ENCODE results near the gene NECAP2. TPM values are rescaled to one million over a fixed set of nuclear protein-coding genes. Genes with fewer than 3 reads are reported as not detected.
A peak's percentile ranks its signal among the peaks of the same experiment; 100 is the strongest.
"Not testable (repeated sequence)": the region's sequence is repeated elsewhere in the genome, so short reads cannot be mapped to it uniquely, and the experiment has no call there.

NECAP2 gene
- total RNA-seq, 1 donor from 2014 or later, result 44.7 TPM

DNA sequence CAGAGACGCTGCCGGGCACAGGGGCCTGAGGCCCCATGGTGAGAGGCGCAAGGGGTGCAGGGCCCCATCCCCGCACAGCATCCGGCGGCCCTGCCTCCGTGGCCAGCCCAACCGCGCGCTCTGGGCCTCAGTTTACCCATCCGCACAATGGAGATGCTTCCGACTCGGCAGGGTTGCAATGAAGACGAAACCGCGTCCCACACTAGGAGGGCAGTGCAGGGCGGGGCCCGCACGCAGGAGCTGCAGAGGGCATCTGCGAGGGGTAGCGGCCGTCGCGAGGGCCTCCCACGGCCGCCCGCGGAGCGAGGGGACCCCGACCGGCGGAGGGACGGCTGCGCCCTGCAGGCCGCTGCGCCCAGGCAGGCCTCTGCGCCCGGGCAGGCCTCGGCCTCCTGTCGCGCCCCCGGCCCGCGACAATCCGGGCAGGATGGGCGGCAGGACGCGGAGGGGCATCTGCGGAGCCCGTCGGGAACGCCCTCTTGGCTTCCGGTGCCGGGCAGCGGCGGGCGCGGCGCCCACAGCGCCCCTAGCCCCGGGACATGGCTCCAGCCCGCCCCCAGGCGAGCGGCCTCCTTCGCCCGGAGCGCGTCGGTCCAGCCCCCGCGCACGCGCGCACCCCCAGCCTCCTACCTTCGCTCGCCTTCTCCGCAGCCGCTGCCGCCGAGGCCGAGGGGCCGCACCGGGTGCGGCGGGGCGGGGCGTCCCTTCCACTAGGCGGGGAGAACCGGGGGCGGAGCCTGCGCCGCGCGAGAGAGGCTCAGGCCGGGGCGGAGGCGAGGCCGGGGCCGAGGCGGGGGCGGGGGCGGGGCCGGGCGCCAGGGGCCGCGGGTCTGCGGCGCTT lies 58.3 kb downstream of the NECAP2 start:
- H3K9me3 Mint-ChIP-seq, result no peaks in the 10 kb centered on the region
- no peak overlapping the region for H3K27ac Mint-ChIP-seq (ENCODE audit: unreplicated experiment)
- H3K4me1 Mint-ChIP-seq, result peaks cover 15% of the 10 kb centered on the region
- DNase-seq (ENCODE audit: low read depth, low spot score), result peak; percentile 91
- H3K36me3 Mint-ChIP-seq (ENCODE audit: low read depth), result no peaks in the 10 kb centered on the region
- TF ChIP-seq, protein P1, sequence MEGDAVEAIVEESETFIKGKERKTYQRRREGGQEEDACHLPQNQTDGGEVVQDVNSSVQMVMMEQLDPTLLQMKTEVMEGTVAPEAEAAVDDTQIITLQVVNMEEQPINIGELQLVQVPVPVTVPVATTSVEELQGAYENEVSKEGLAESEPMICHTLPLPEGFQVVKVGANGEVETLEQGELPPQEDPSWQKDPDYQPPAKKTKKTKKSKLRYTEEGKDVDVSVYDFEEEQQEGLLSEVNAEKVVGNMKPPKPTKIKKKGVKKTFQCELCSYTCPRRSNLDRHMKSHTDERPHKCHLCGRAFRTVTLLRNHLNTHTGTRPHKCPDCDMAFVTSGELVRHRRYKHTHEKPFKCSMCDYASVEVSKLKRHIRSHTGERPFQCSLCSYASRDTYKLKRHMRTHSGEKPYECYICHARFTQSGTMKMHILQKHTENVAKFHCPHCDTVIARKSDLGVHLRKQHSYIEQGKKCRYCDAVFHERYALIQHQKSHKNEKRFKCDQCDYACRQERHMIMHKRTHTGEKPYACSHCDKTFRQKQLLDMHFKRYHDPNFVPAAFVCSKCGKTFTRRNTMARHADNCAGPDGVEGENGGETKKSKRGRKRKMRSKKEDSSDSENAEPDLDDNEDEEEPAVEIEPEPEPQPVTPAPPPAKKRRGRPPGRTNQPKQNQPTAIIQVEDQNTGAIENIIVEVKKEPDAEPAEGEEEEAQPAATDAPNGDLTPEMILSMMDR (conservative IDR thresholded peaks at IDR 0.05), result no peak
- H3K27me3 Mint-ChIP-seq (ENCODE audit: low read depth), result no peaks in the 10 kb centered on the region
- peak overlapping the region; percentile 89 for H3K4me3 Mint-ChIP-seq

DNA sequence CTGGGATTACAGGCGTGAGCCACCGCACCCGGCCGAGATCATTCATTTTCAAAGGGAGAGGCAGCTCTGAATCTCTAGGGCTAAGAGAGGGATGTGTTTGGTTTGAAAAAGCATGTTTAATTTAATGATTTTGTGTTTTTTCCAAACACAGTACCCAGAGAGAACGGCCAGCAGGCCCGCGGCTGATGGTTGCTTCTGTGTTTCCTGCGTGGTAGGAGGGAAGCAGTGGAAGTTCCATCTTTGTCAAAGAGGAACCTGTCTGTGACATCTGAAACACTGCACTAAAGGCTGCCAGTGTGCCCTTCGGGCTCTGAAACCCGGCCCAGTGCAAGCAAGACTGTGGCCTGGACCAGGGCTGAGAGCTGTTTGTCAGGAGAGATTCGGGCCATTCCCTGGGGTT lies 59.9 kb downstream of the NECAP2 start:
- H3K9me3 Mint-ChIP-seq; H3K27me3 Mint-ChIP-seq (ENCODE audit: low read depth); DNase-seq (ENCODE audit: low read depth, low spot score); H3K36me3 Mint-ChIP-seq (ENCODE audit: low read depth); H3K27ac Mint-ChIP-seq (ENCODE audit: unreplicated experiment): not testable (repeated sequence)
- Mint-ChIP-seq H3K4me3 (peak overlapping the region; percentile 87), H3K4me1 (peaks cover 14% of the 10 kb centered on the region)

DNA sequence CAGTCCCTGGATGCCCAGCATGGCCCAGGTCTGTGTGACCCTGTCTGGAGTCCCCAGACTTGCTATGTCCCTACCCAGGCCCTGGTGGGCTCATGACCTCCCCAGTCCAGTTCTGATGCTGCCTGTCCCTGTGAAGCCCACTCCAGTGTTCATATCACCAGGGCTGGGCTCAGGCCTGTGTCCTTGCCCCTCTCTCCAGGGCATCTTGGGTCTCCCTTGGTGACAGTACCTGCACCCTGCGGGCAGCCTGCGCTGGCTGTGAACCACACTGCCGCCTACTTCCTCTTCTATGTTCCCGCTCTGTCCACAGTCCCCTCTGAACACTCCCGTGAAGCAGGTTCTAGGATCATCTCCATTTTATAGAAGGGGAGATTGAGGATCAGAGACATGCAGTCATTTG lies 60.5 kb downstream of the NECAP2 start:
- H3K27me3 Mint-ChIP-seq (ENCODE audit: low read depth); H3K36me3 Mint-ChIP-seq (ENCODE audit: low read depth); H3K27ac Mint-ChIP-seq (ENCODE audit: unreplicated experiment); DNase-seq (ENCODE audit: low read depth, low spot score); H3K9me3 Mint-ChIP-seq: not testable (repeated sequence)
- peak overlapping the region; percentile 58 for H3K4me3 Mint-ChIP-seq
- H3K4me1 Mint-ChIP-seq, result peaks cover 14% of the 10 kb centered on the region

DNA sequence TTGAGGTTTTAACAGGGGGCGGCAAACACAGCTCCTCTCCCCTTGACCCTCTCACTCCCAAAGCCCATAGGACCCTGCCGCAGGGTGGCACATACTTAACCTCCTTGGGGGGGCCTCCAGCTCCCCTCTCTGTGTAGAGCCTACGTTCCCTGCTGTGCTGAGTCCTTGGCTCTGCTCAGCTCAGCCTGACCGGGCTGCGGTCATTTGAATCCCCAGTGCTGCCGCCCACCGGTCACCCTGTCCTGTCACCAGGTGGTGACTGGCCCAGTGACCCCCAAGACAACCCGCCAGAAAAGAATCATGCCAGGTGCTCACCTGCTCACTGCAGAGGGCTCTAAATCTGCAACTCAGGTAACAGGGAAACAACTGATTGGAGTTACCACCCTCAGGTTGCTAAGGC lies 60.9 kb downstream of the NECAP2 start:
- H3K27ac Mint-ChIP-seq (ENCODE audit: unreplicated experiment); H3K27me3 Mint-ChIP-seq (ENCODE audit: low read depth); H3K36me3 Mint-ChIP-seq (ENCODE audit: low read depth); H3K9me3 Mint-ChIP-seq; DNase-seq (ENCODE audit: low read depth, low spot score): not testable (repeated sequence)
- Mint-ChIP-seq H3K4me1 (peaks cover 14% of the 10 kb centered on the region), H3K4me3 (peak overlapping the region; percentile 58)

DNA sequence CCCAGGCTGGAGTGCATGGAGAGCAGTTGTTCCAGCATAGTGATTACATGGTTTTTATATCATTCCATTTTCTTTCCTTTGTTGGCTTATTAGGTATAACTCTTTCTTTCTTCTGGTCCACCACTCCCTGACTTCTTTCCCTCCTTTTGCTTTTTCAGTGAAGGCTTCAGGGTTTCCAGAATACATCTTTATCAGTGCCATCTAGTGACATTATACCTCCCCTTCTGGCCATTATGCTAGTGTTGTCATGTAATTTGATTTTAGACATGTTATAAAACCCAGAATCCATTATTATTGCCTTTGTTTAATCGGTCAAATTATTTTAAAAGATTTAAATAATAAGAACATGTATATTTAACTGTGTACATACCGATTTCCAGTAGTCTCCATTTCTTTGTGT lies 63.0 kb downstream of the NECAP2 start:
- no peaks in the 10 kb centered on the region for H3K27me3 Mint-ChIP-seq (ENCODE audit: low read depth)
- DNase-seq (ENCODE audit: low read depth, low spot score), result no peak
- peaks cover 5% of the 10 kb centered on the region for H3K9me3 Mint-ChIP-seq
- no peak overlapping the region for H3K4me3 Mint-ChIP-seq
- peaks cover 6% of the 10 kb centered on the region for H3K4me1 Mint-ChIP-seq
- H3K27ac Mint-ChIP-seq (ENCODE audit: unreplicated experiment), result no peak overlapping the region
- TF ChIP-seq, protein P1 (conservative IDR thresholded peaks at IDR 0.05), result no peak
- H3K36me3 Mint-ChIP-seq (ENCODE audit: low read depth), result no peaks in the 10 kb centered on the region

DNA sequence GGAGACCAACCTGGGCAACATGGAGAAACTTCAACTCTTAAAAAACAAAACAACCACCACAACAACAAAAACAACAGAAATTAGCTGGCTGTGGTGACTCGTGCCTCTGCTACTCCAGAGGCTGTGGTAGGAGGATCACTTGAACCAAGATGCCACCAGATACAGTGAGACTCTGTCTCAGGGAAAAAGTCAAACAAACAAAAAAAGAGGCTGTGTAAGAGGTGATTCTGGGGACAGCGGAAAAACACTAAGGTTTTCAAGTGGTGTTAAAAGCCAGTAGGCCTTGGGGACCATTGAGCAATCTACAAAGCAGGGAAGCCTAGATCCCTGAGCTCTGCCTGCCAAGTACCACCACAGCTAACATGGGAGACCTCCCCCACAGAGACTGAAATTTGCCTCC lies 65.3 kb downstream of the NECAP2 start:
- H3K27ac Mint-ChIP-seq (ENCODE audit: unreplicated experiment); DNase-seq (ENCODE audit: low read depth, low spot score); H3K36me3 Mint-ChIP-seq (ENCODE audit: low read depth); H3K27me3 Mint-ChIP-seq (ENCODE audit: low read depth); H3K4me3 Mint-ChIP-seq; H3K4me1 Mint-ChIP-seq; H3K9me3 Mint-ChIP-seq: not testable (repeated sequence)

DNA sequence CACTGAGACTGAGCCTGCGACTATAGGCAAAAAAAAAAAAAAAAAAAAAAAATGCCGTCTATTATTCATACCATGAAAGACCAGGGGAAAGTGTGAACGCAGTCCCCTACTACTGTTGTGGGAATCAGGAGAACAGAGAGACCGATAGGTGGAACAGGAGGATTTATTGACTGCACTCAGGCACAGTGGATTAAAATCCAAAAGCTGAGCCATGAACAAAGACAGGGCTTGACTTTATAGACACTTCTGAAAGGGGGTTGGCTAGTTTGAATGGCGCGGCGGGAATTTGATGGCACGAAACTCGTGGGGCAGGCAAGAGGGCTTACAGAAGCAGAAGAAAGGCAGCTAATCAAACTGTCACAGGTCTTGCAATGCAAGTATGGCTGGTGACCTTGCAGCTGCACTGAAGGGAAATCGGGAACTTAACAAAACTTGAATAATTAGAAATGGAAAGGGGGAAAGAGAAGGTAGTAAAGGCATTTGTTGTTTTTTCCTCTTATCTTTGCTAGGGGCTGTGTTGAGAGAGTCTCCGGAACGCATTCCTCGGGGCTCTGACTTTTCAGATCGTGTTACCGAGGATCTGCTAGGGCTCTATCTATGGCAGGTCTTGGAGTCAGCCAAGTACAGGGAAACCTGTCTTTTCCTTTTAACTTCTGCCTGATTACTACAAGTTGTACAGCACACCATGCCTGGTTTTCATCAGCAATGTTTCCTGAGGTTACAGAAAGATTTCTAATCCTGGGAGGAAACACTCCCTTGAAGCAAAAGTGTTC lies 66.0 kb downstream of the NECAP2 start:
- not testable (repeated sequence) for DNase-seq (ENCODE audit: low read depth, low spot score); H3K36me3 Mint-ChIP-seq (ENCODE audit: low read depth); H3K4me3 Mint-ChIP-seq

DNA sequence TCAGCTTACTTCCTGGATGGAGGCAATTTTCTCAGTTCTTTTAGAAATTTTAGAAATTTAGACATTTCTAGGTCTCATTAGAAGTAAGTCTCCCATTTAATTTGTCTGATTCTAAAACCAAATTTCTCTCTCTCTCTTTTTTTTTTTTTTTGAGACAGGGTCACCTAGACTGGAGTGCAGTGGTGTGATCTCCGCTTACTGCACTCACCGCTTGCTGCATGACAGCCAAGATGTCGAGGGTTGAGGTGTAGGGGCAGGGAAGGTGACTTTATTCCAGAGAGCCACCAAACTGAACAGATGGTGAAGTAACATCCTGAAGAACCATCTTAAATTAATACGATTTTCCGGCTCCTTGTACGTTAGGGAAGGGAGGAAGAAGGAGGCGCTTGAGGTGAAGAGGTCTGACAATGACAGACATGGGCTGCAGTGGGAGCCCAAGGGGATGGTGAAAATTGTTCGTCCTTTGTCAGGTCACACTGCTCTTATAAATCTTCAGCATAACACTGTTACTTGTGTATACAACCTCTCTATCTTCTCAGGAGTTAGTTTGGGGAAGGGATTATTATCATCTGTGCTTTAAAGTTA lies 68.4 kb downstream of the NECAP2 start:
- DNase-seq (ENCODE audit: low read depth, low spot score), result peak; percentile 43
- H3K27me3 Mint-ChIP-seq (ENCODE audit: low read depth); H3K4me3 Mint-ChIP-seq; H3K36me3 Mint-ChIP-seq (ENCODE audit: low read depth); H3K9me3 Mint-ChIP-seq; H3K27ac Mint-ChIP-seq (ENCODE audit: unreplicated experiment); H3K4me1 Mint-ChIP-seq: not testable (repeated sequence)

More for the DNA sequence above, 66.0 kb downstream of the NECAP2 start:
- not testable (repeated sequence) for H3K9me3 Mint-ChIP-seq; H3K27ac Mint-ChIP-seq (ENCODE audit: unreplicated experiment); H3K27me3 Mint-ChIP-seq (ENCODE audit: low read depth); H3K4me1 Mint-ChIP-seq

Other genes with a start within 250 kb of the NECAP2 start
- gene ARHGEF19, start 228.1 kb upstream of the NECAP2 start, total RNA-seq, result 7.7 and 9.0 TPM in 2 replicates
- 11.4 and 11.8 TPM in 2 replicates for gene CPLANE2, start 203.5 kb upstream of the NECAP2 start, total RNA-seq
- gene FBXO42, start 88.2 kb upstream of the NECAP2 start, total RNA-seq, result 24.3 and 24.6 TPM in 2 replicates
- gene SZRD1, start 73.5 kb upstream of the NECAP2 start, total RNA-seq, result 153 and 165 TPM in 2 replicates
- gene SPATA21, start 3.3 kb upstream of the NECAP2 start, total RNA-seq, result not detected in 2 replicates
- gene RNU1-1, start 73.6 kb downstream of the NECAP2 start, total RNA-seq, result 2,478 and 3,042 TPM in 2 replicates
- gene NBPF1, start 172.8 kb downstream of the NECAP2 start, total RNA-seq, result 124 and 129 TPM in 2 replicates
- gene RNU1-3, start 226.2 kb downstream of the NECAP2 start, total RNA-seq, result 2,478 and 3,042 TPM in 2 replicates

Measured in neural crest cell (in vitro differentiated cells).